Mucosa of stomach (tissue), 1 donor: Measurements from ENCODE around the gene RBM14.
A peak's percentile ranks its signal among the peaks of the same experiment; 100 is the strongest.

Experiments used
- H3K27me3 ChIP-seq: one replicate; pipeline ENCODE4 v1.7.0; 2013; ENCODE audit warnings: mild to moderate bottlenecking, low read length; ENCODE audit not compliant: control insufficient read depth, insufficient read depth
- H3K36me3 ChIP-seq: one replicate; pipeline ENCODE4 v1.7.0; 2013; ENCODE audit warnings: low read length; ENCODE audit not compliant: control insufficient read depth, insufficient read depth
- H3K4me1 ChIP-seq: one replicate; pipeline ENCODE4 v1.7.0; 2013; ENCODE audit warnings: mild to moderate bottlenecking, low read length; ENCODE audit not compliant: control insufficient read depth, insufficient read depth
- H3K4me3 ChIP-seq: one replicate; pipeline ENCODE4 v1.7.0; 2013; ENCODE audit warnings: low read length
- H3K9ac ChIP-seq: one replicate; pipeline ENCODE4 v1.7.0; 2013; ENCODE audit warnings: mild to moderate bottlenecking, low read length, moderate library complexity
- H3K9me3 ChIP-seq: one replicate; pipeline ENCODE4 v1.7.0; 2013; ENCODE audit warnings: mild to moderate bottlenecking, low read length, moderate library complexity; ENCODE audit not compliant: control insufficient read depth
- donor health status: Pancreatic carcinoma.

Gene RBM14

GRCh38 chr11:66625752-66626149 is 9.3 kb downstream of the RBM14 start:
- Histone ChIP-seq H3K36me3 (peaks cover 36% of the 10 kb centered on the region), H3K4me3 (no peak overlapping the region), H3K27me3 (no peaks in the 10 kb centered on the region), H3K9me3 (no peaks in the 10 kb centered on the region), H3K4me1 (peaks cover 27% of the 10 kb centered on the region), H3K9ac (no peak overlapping the region)

DNA sequence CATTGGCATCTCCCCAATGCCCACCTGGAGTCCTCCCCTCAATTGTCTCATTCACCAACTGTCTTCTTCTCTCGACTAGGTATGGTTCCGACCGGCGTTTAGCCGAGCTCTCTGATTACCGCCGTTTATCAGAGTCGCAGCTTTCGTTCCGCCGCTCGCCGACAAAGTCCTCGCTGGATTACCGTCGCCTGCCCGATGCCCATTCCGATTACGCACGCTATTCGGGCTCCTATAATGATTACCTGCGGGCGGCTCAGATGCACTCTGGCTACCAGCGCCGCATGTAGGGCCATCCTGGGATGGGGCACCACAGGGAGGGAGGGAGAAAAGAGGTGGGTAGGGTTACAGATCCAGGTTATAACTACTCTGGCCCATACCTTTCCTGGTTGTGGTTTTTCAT is 10.0 kb downstream of the RBM14 start:
- H3K4me1 ChIP-seq = peaks cover 21% of the 10 kb centered on the region
- no peak overlapping the region for H3K9ac ChIP-seq
- no peaks in the 10 kb centered on the region for H3K27me3 ChIP-seq
- H3K36me3 ChIP-seq = peaks cover 36% of the 10 kb centered on the region
- no peak overlapping the region for H3K4me3 ChIP-seq
- H3K9me3 ChIP-seq = no peaks in the 10 kb centered on the region

- no peak overlapping the region for H3K4me3 ChIP-seq
- no peak overlapping the region for H3K9ac ChIP-seq
- no peaks in the 10 kb centered on the region for H3K27me3 ChIP-seq
- H3K4me1 ChIP-seq = peaks cover 18% of the 10 kb centered on the region
- no peaks in the 10 kb centered on the region for H3K9me3 ChIP-seq
- H3K36me3 ChIP-seq = peaks cover 36% of the 10 kb centered on the region
Observed at GRCh38 chr11:66626926-66627325, 10.5 kb downstream of the RBM14 start.

DNA sequence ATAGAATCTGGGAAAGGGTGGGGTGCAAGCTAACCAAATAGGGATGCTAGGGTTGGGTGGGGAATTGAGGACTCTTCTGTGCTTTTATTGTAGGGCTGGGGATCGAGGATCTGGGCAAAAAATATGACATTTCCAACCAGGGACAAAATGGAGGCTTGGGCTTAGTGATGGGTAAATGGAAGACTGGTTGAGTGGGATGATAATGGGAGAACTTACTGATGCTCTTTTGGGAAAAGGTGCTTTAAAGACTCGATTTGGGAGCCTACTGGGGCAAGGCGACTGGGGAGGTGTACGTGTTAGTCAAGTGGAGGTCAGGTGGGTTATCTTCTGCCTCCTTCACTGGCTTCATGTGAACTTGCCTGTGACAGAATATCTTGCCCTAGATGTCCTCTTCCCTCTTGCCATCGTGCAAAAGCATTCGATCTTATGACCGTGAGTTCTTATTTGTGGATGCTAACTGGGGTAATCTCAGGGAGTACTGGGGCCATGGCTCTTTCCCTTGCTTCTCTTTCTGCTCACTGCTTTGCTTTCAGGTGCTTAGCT is 11.7 kb downstream of the RBM14 start:
- no peaks in the 10 kb centered on the region for H3K27me3 ChIP-seq
- H3K9me3 ChIP-seq = no peaks in the 10 kb centered on the region
- H3K9ac ChIP-seq = no peak overlapping the region
- peaks cover 8% of the 10 kb centered on the region for H3K4me1 ChIP-seq
- peaks cover 36% of the 10 kb centered on the region for H3K36me3 ChIP-seq
- no peak overlapping the region for H3K4me3 ChIP-seq

DNA sequence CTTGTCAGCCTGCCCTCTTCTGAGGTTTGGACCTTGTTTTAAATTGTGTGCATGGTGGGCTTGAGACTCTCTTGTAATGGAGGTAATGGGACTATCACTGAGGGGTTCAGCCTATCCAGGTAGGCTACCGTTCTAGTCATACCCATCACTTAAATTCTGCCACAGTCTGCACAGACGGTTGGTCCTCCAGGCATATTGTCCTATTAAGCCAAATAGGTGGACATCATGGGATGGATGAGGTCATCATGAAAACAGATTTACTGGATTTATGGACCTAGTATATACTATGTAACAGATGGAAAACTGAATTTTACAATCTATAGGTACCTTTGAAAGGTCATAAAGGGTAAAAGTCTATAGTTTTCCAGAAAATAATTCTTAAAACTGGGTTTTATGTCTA is 12.9 kb downstream of the RBM14 start:
- H3K36me3 ChIP-seq = peaks cover 33% of the 10 kb centered on the region

DNA sequence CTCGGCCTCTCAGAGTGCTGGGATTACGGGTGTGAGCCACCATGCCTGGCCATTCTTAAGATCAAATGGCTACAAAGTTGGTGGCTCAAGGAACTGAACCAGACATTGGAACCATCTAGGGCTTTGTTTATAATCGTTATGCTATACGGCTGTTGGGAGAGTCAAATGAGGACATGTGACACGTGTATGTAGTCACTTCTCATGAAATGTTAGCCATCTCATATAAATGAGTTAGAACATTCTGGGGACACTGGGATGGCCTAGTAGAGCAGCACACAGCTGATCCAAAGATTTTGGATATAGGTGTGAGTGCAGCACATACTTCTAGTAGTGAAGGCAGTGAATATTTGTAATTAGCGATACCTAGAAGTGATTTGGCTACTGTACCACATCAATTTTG is 15.5 kb downstream of the RBM14 start:
- Histone ChIP-seq H3K9ac (no peak overlapping the region), H3K36me3 (peaks cover 13% of the 10 kb centered on the region), H3K4me1 (no peaks in the 10 kb centered on the region), H3K27me3 (no peaks in the 10 kb centered on the region), H3K9me3 (no peaks in the 10 kb centered on the region), H3K4me3 (no peak overlapping the region)

More for the DNA sequence above, 12.9 kb downstream of the RBM14 start:
- no peaks in the 10 kb centered on the region for H3K27me3 ChIP-seq
- no peak overlapping the region for H3K4me3 ChIP-seq
- no peak overlapping the region for H3K9ac ChIP-seq
- H3K4me1 ChIP-seq = no peaks in the 10 kb centered on the region
- H3K9me3 ChIP-seq = no peaks in the 10 kb centered on the region

- no peaks in the 10 kb centered on the region for H3K9me3 ChIP-seq
- no peak overlapping the region for H3K9ac ChIP-seq
- no peak overlapping the region for H3K4me3 ChIP-seq
- H3K27me3 ChIP-seq = no peaks in the 10 kb centered on the region
- peaks cover 2% of the 10 kb centered on the region for H3K36me3 ChIP-seq
- H3K4me1 ChIP-seq = peaks cover 7% of the 10 kb centered on the region
Observed at GRCh38 chr11:66632952-66633351, 16.5 kb downstream of the RBM14 start.

DNA sequence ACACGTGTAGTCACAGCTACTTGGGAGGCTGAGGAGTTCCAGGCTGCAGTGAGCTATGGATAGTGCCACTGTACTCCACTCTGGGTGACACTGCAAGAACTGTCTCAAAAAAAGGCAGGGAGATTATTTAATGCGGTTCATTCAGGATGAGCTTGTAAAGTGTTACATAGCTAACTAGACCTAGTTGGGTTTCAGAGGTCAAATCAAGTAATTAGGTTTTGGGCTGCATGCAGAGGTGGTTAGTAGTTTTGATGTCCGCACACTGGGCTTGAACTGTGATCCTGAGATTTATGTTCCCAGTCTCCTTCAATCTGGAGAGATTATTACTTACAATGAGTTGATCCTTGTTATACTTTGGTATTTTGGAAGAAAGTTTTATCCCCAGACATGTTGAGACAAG is 20.0 kb downstream of the RBM14 start:
- Histone ChIP-seq H3K36me3 (peaks cover 10% of the 10 kb centered on the region), H3K9ac (no peak overlapping the region), H3K9me3 (no peaks in the 10 kb centered on the region), H3K4me1 (peaks cover 28% of the 10 kb centered on the region), H3K27me3 (no peaks in the 10 kb centered on the region), H3K4me3 (no peak overlapping the region)

GRCh38 chr11:66637557-66638176 is 21.2 kb downstream of the RBM14 start:
- H3K9ac ChIP-seq = peak overlapping the region; percentile 63
- peaks cover 40% of the 10 kb centered on the region for H3K4me1 ChIP-seq
- no peaks in the 10 kb centered on the region for H3K9me3 ChIP-seq
- peak overlapping the region; percentile 23 for H3K4me3 ChIP-seq
- H3K36me3 ChIP-seq = peaks cover 10% of the 10 kb centered on the region
- no peaks in the 10 kb centered on the region for H3K27me3 ChIP-seq

DNA sequence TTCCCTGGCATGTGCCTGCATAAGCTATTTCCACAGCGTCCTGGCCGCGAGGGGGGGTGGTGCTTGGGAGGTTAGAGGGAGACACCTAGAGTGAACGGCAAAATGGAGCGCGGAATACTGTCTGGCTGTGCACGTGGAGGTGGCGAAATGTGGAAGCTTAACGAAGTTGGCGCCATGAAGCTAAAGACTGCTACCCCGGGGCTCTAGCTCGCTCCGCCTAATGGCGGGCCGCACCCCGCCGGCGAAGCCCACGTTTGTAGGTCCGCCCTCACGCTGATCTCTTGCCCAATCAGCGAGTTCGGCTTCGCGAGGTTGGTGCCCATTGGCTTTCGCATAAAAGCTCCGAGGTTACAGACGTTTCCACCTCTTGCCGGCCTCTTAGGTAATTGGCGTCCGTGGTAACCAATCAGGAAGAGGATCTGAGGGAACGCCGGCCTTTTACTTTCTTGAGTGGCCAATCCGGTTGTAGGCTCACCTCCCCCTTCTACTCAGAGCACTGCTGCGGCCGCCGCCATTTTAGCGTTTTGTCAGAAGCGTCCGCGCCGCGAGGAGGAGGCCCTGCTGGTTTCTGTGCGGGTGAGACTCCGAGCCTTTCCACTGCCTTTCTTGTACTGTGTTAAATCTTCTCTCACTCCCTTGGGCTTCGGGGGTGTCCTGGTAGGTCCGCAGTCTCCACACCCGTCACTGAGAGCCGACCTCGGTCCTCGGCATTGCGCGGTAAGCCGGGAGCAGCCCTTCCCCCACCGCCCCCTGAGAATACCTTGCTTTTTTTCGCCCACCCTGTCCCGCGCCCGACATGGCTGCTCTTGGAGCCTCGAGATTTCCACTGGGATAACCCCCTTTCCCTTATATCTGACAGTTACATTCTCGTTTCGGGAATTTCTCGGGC is 22.0 kb downstream of the RBM14 start, which contains the start of gene RBM4:
RBM4 (plus strand) TSS at position 527 of the 889 bp plus-strand sequence. CDS start 1,009 bp downstream, outside the sequence.
- H3K4me3 ChIP-seq = peak within 1 kb of the TSS; percentile 81
- H3K9ac ChIP-seq = peak within 1 kb of the TSS; percentile 96
- H3K36me3 ChIP-seq = peaks cover 10% of the 10 kb centered on the region
- H3K27me3 ChIP-seq = no peaks in the 10 kb centered on the region
- H3K9me3 ChIP-seq = no peaks in the 10 kb centered on the region
- peaks cover 42% of the 10 kb centered on the region for H3K4me1 ChIP-seq

DNA sequence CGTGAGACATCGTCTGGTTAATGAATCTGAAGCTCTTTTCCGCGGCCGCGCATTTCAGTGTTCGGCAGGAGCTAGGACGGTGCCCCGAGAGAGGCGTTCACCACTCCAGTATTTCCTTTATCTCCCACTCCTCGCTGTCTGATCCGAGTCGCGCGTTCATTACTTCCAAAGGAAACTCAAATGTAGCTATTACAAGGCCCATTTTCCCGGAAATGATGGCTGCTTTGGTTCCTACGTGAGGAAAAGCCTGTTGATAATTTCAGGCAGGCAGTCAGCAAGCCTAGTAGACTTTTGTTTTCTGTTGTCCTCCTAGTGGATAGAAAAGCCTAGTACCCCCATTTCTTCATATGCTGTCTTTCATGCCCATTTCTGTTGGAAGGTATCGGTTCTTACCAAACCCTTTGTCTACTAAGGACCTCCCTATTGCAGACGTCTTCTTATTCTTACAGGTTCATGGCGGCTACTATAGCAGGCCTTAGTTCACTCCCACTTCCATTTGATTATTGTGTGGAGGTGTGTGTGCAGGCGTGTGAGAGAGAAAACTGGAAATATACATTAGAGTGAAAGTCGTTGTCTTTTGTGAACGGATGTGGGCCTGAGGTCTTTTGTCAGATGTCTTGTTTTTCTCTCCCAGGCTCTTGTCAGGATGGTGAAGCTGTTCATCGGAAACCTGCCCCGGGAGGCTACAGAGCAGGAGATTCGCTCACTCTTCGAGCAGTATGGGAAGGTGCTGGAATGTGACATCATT is 22.8 kb downstream of the RBM14 start:
- H3K27me3 ChIP-seq = no peaks in the 10 kb centered on the region
- H3K9me3 ChIP-seq = no peaks in the 10 kb centered on the region
- H3K9ac ChIP-seq = peak overlapping the region; percentile 96
- peaks cover 50% of the 10 kb centered on the region for H3K4me1 ChIP-seq
- H3K36me3 ChIP-seq = peaks cover 10% of the 10 kb centered on the region
- H3K4me3 ChIP-seq = peak overlapping the region; percentile 81
